GM19372 (cell line): ENCODE data around the gene BTF3.
"Not testable (repeated sequence)": the region's sequence is repeated elsewhere in the genome, so short reads cannot be mapped to it uniquely, and the experiment has no call there.

Experiments
- ATAC-seq: cut with Tn5 transposase; IDR thresholded peaks from one replicate; pipeline ENCODE4 v1.9.1; 2021; ENCODE audit warnings: mild to moderate bottlenecking, low read depth, moderate library complexity; ENCODE audit not compliant: unreplicated experiment

BTF3 gene

DNA sequence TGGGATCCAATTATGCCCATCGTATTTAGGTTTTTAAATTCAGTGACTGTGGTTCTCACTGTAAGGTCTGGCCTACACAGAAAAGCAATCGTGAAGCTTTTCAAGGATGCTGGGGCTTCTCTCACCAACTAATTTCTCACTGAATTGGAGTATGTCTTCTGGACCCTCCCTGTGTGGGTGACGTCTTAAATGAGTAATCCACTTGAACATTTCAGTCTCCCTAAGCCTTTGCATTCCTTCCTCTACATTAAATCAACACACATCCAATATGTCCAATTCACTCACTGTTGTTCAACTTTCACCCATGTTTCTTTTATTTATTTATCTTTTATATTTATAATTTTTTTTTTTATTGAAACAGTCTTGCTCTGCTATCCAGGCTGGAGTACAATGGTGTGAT lies 12.5 kb upstream of the BTF3 start:
- ATAC-seq: no peak

DNA sequence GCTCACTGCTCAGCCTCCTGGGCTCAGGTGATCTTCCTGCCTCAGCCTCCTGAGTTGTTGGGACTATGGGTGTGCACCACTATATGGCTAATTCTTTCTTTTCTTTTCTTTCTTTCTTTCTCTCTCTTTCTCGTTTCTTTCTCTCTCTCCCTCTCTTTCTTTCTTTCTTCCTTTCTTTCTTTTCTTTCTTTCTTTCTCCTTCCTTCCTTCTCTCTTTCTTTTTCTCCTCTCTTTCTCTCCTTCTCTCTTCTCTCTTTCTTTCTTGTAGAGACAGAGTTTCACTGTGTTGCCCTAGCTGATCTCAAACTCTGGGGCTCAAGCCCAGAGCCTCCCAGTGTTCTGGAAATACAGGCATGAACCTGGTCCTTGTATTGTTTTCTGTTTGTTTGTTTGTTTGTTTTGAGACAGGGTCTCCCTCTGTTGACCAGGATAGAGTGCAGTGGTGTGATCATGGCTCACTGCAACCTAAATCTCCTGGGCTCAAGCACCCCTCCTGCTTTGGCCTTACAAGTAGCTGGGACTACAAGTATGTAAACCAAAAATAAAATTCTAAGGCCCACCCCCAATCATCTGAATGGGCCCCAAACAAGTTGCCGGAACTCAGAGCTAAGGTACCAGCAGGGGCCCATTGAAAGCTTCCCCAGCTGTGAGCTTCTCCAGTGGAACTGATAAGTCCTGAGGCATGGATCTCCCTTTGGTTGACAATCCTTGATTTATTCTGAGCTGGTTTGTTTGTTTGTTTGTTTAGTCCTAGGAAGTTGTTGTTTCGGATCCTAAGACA lies 11.9 kb upstream of the BTF3 start:
- no peak for ATAC-seq

DNA sequence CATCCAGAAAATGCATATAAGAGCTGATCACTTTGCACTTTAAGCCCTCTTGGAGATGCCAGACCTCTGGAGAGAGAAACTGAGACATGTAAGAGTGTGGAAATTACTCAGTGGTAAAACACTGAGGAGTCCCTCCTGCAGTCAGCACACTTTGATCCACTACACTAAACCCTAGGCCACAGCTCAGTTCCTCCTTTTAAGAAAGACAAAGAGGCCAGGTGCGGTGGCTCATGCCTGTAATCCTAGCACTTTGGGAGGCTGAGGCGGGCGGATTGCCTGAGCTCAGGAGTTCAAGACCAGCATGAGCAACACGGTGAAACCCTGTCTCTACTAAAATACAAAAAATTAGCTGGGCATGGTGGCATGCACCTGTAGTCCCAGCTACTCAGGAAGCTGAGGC lies 11.0 kb upstream of the BTF3 start:
- not testable (repeated sequence) for ATAC-seq

DNA sequence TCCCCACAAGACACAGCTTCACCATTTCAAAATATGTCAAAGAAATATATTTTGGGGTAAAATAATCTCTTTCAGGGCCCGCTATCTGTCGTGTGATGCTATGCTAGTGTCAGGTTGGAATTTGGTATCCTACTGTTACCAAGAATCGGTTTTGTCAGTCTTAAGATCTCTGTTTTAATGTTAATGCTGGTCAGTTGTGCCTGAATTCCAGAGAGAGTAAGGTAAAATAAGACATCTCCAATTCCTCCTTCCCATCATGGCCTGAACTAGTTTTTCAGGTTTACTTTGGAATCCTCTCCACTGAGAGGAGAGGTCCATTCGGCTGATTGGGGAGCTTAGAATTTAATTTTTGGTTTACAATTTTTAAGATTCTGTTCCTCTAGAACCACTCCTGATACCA lies 10.4 kb upstream of the BTF3 start:
- ATAC-seq: no peak

DNA sequence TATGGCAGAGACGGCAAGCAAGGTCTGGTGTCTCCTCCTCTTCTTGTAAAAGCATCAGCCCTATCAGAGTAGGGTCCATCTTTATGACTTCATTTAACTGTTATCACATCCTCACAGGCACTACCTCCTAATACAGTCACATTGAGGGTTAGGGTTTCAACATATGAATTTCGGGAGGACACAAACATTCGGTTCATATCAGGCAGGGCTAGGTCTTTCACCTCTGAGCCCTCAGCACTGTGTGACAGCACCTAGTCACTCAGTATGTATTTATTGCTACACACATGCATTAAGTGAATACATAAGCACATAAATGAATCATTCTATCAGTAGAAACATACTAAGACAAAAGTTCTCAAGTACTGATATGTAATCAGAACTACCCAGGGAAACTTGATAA lies 9.4 kb upstream of the BTF3 start:
- no peak for ATAC-seq

DNA sequence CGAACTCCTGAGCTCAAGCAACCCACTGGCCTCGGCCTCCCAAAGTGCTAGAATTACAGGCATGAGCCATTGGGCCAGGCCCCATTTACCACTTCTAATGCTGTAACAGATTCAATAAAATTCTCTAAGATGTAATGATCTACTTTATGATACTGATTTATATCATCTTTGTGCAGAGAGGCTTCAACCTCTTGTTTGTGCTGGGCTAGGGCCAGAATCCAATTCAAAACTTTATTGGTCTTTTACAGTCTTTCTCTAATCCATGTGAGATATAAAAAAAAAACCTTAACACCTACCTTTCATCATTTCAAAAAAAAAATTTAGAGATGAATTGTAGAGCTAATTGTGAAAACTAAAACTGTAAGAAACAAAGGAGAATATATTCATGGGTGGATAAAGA lies 8.2 kb upstream of the BTF3 start:
- ATAC-seq: no peak

DNA sequence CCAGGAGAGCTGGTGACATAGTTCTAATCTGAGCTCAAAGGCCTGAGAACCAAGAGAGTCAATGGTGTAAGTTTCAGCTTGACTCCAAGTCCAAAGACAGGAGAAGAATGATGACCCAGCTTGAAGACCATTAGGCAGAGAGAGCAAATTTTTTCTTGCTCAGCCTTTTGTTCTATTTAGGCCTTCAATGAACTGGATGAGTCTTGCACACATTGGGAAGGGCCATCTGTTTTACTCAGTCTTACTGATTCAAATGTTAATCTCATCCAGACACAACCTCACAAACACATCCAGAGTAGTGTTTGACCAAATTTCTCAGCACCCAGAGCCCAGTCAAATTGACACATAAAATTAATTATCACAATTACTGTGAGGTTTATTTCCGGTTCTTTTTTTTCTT lies 7.1 kb upstream of the BTF3 start:
- ATAC-seq: no peak

DNA sequence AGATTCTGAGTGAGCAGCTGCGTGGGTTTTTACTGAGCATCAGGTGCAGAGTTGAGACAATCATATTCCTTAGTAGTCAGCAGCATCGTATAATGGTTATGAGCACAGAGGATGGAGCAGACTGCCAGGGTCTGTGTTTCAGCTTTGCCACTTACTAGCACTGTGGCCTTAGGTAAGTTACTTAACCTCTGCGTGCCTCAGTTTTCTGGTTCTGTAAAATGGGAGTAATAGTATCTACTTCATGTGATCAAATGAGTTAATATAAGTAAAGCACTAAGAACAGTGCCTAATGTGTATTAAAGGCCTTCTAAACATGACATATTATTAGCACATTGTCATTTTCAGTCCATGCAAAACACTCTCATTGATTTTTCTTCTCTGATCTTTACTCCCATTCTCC lies 4.8 kb upstream of the BTF3 start:
- no peak for ATAC-seq

DNA sequence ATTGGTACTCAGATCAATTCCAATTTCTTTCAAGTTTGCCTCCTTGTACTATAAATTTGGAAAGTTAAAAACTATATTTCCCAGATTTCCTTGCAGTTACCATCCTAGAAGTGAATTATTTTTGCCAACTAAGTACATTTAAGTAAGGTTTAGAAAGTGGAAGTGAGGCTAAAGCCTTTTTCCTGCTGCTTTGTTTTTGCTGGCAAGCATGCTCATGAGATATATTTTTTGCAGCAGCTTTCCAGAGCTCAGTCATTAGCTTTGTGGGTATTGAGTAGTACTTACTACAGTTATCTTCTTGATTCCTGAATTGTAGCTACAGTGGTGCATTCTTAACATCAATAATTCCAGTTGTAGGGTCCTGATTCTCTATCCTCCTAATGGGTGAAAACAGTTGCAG lies 3.5 kb upstream of the BTF3 start:
- ATAC-seq: no peak

DNA sequence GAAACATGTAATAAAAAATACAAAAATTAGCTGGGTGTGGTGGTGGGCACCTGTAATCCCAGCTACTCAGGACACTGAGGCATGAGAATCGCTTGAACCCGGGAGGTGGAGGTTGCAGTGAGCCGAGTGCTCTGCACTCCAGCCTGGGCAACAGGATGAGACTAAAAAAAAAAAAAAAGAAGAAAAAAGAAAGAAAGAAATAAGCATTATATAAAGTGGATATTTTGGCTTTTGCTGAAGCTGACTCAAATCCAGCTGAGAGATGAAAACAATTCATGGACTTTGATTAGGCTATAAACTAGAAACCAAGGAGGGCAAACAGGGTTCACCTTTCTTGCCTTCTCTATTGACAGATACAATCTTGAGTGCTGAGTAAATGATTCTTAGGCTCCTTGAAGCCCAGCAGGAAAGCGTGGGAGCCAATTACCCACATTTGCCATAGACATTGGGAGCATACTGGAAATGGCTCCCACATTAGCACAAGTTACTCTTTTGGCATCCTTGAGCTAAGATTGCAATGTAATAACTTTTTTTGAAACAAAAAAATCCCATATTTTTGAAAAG lies 2.4 kb upstream of the BTF3 start:
- no peak for ATAC-seq

DNA sequence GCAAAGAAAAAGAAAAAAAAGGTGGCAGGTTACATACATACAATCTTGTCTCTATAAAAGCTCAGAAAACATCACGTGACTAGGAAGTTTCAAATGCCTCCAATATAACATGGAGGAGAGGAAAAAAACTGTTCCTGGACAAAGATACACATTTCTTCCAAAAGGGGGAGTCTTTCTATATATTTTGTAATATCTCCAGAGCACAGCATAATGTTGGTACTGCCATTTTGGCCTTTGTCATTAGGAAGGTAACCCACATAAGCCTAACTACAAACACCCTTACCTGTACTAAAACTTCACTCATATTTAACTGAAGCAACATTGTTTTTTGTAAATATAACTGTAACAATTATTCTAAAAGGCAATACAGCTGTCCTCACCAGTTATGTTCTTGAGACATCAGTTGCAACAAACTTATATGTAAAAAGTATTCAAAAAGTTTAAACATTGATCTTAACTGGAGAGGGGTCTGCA lies 1.2 kb upstream of the BTF3 start:
- ATAC-seq: no peak

DNA sequence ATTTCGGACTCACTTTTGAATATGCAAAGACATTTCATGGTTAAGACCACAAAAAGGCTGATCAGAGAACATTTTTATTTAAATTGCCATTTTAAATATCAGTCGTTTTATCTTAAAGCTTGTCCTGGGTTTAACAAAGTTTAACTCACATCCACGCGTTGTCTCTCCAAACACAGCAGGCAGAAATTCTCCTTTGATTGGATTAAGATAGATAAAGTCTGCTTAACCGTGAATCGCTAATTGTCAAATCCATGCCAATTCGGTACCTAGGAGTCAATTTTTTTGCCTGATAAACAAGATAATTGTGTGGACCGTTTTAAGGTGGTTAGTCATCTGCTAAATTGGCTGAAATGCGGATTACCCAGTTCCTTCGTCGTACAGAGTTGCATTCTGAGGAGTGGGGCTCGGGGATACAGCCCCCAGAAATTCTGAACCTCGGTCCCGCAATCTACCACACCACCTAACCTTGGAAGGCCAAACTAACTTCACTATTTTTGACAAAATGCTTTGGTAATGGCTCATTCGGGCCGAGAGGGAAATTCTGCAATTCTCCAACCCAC lies 665 bp upstream of the BTF3 start:
- no peak for ATAC-seq

DNA sequence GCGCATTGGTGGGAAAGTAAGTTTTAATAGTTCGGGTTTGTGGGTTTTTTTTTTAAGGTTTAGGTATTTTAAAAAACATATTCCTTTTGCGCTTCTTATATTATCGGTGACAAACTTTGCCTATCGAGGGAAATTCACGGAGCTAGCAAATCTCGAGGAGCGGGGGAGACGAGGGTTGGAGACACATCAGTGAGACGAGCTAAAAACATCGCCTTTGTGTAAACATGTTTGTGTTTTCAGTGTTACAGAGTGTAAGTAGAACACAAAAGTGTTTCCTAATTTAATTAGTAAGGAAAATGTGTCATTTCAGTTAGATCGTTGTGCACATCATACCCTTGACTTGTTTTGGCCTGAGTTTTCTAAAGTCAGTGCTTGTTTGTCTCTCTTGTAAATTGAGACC lies 945 bp downstream of the BTF3 start:
- ATAC-seq: no peak

DNA sequence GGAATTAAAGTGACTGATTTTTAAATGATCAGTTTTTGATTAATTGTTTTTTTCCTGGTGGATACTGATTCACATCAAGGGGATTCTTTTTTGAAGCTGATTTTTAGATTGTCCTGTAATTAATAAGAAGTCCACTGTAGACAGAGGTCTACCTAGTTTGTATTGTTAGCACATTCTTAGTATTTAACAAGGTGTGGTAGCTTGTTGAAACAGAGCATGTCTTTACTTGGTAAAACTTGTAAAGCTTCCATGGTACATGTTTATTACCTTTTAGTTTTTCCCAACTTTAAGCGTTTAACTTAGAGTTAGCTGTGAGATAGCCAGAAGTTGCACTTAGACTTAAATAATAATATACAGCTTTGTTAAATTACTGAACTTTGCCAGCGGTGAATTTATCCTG lies 1.5 kb downstream of the BTF3 start:
- ATAC-seq: no peak

DNA sequence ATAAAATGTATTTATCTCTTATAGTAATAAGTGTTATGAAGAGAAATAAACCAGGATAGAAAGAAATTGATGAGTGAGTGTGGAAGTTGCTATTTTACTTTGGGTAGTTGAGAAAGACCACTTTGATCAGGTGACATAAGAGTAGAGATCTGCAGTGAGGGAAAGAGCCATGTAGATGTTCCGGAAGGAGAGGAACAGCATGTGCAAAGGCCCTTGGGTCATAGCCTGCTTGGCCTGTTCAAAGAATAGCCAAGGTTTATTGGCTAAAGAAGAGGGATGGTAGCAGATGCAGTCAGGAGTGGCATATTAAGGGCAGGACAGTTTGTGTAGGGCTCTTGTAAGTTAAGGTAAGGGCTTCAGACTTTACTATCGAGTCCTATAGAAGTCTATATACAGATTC lies 3.2 kb downstream of the BTF3 start:
- no peak for ATAC-seq

DNA sequence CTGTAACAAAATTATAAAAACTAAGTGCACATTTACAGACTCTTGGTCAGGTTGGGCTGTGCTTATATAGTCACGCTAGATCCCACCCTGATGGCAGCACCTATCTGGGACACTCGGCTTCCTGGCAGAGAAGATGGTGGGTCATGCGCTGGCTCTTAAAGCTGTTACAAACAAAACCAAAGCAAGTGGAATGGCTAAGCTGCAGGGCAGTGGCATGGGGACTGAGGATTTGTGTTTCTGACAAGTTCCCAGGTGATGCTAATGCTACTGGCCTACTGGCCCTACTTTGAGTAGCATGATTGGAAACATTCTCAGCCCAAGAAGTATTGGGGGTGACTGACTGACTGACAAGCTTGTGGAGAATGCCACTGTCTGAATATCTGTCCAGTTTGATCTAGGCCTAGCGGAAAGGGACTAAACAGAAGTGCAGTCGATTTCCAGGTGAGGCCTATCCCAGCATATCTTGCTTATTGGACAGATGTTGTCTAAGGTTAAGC lies 8.3 kb downstream of the BTF3 start:
- no peak for ATAC-seq

DNA sequence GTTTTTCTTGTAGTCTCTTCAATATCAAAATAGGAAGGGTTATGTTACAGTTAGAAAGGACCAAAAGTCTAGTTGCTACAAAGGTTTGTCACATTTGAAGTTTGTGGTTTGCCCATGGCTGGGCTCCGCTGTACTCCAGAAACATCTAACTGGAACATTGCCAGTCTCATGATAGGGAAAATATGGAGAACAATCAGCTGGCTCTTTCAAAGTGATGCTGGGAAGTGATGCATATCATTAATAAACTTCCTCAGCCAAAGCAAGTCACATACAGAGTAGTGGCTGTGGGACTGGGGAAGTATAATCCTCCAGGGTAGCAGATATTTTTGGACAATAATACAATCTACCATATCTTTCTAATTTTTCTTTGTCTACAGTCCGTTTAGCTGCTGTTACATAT lies 8.8 kb downstream of the BTF3 start:
- ATAC-seq: no peak

DNA sequence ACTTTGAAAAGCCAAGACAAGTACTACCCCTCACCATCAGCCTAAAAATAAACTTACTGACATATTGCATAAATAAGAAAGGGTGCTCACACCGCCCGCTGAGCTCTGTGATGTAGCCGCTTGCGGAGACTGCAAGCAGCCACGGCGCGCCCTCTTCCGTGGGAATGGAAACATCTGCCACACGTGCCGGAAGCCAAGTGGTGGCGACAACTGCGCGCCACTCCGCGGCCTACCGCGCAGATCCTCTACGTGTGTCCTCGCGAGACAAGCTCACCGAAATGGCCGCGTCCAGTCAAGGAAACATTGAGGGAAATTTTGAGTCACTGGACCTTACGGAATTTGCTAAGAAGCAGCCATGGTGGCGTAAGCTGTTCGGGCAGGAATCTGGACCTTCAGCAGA lies 10.3 kb downstream of the BTF3 start:
- ATAC-seq: not testable (repeated sequence)

DNA sequence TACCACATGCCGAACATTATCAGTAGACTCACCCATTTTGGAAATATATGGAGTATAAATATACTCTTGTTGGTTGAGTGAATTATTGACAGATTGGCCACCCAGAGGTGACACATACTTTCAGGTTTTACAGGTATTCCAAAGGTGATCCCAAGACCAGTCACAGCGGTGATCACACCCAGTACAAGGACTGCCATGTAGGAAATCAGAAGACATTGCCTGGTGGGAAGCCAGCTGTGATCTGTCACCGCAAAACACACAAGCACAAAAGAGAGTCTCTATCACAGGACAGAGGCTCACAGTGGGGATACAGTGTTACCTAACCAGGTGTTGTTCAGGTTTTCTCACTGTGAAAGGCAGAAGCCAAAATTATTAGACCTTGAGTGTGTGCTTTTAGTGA lies 15.8 kb downstream of the BTF3 start:
- ATAC-seq: no peak

DNA sequence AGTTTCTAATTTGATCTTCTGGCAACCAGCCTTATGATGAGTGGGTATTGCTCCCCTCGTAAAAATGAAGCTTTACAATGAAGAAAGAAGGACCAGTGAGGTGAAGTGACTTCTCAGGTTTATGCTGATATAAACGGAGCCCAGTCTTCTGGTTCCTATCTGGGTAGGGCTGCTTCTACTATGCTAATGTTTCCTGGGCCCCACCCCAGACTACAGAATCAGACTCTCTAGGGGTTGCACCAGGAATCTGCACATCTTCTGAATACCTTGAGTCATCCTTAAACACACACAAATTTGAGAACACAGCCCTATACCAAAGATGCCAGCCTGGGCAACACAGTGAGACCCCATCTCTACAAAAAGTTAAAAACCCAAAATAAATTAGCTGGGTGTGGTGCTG lies 16.2 kb downstream of the BTF3 start:
- ATAC-seq: no peak

DNA sequence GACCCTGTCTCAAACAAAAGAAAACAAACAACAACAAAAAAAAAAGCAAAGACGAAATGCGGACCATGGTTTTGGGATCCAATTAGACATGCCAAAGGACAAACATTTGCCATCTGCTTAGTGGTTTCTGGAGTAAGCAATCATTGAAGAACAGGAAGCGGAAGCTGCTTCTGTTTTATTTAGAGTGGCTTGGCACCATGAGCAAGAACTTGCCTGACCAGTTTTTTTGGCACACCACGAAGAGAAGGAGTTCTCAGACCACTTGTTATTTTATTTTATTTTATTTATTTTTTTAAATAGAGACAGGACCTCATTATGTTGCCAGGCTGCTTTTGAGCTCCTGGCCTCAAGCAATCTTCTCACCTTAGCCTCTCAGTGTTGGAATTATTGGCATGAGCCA lies 17.0 kb downstream of the BTF3 start:
- no peak for ATAC-seq
